NB4 (cell line): Measurements from ENCODE around the gene PLK2.

ENCODE experiments used
- CTCF ChIP-seq: IDR thresholded peaks from one replicate; pipeline ENCODE4 v1.5.1; 2012; ENCODE audit warnings: low read depth, low read length
- MAX ChIP-seq: IDR thresholded peaks from 2 replicates; pipeline ENCODE4 v1.6.1; 2011; ENCODE audit warnings: low read depth, low read length
- MYC ChIP-seq: IDR thresholded peaks from 2 replicates; pipeline ENCODE4 v1.6.1; 2011; ENCODE audit warnings: low read depth, low read length
- POLR2A ChIP-seq: IDR thresholded peaks from 2 replicates; pipeline ENCODE4 v1.6.1; 2011; ENCODE audit warnings: mild to moderate bottlenecking; ENCODE audit not compliant: insufficient read length; ENCODE audit errors: extremely low read depth

- TF ChIP-seq POLR2A = no peak
- no peak for TF ChIP-seq CTCF
- TF ChIP-seq MAX = no peak
- no peak for TF ChIP-seq MYC
These were observed 28.1 kb downstream of the PLK2 start for GRCh38 chr5:58431832-58432231.
